K562 (cell line): ENCODE results near the gene CDHR2. TPM values are rescaled to one million over a fixed set of nuclear protein-coding genes. Genes with fewer than 3 reads are reported as not detected.

Experiments used
- HNRNPLL ChIP-seq: fragments of 200-400 bp; formaldehyde crosslinking; IDR thresholded peaks from 2 replicates; pipeline ENCODE4 v1.6.1; 2017; ENCODE audit warnings: low read length, low read depth, mild to moderate bottlenecking; ENCODE audit not compliant: poor library complexity, severe bottlenecking
- NELFE ChIP-seq: IDR thresholded peaks from 2 replicates; pipeline ENCODE4 v1.6.1; 2011; ENCODE audit warnings: mild to moderate bottlenecking; ENCODE audit not compliant: insufficient read depth, insufficient read length
- POLR2G ChIP-seq: fragments of 200-400 bp; formaldehyde crosslinking; IDR thresholded peaks from 2 replicates; pipeline ENCODE4 v1.6.1; 2017; ENCODE audit warnings: low read depth, mild to moderate bottlenecking, antibody characterized with exemption, low read length, moderate library complexity
- RB1 ChIP-seq: fragments of 450-650 bp; IDR thresholded peaks from 2 replicates; pipeline ENCODE4 v1.6.1; 2017; ENCODE audit warnings: low read depth, mild to moderate bottlenecking
- RBFOX2 ChIP-seq: fragments of 200-400 bp; formaldehyde crosslinking; IDR thresholded peaks from 2 replicates; pipeline ENCODE4 v1.6.1; 2017; ENCODE audit warnings: low read depth, mild to moderate bottlenecking, low read length, moderate library complexity
- SREBF2 ChIP-seq: sonication (generic); formaldehyde crosslinking; IDR thresholded peaks from 2 replicates; pipeline ENCODE4 v1.4.0; 2020; ENCODE audit warnings: mild to moderate bottlenecking, missing genetic modification reagents
- TAF1 ChIP-seq: IDR thresholded peaks from 2 replicates; pipeline ENCODE4 v1.6.1; 2011; ENCODE audit warnings: mild to moderate bottlenecking, low read length, moderate library complexity; ENCODE audit not compliant: insufficient read depth, control insufficient read depth, severe bottlenecking; ENCODE audit errors: extremely low read depth
- ZBTB7A ChIP-seq: IDR thresholded peaks from 2 replicates; pipeline ENCODE4 v1.6.1; 2011; ENCODE audit warnings: low read depth, mild to moderate bottlenecking, low read length, moderate library complexity, borderline replicate concordance; ENCODE audit not compliant: control insufficient read depth
- ZNF354B ChIP-seq: fragments of 250-450 bp; sonication (Bioruptor Pico); IDR thresholded peaks from 2 replicates; pipeline ENCODE4 v1.4.0; 2020
- polyA plus RNA-seq, 8 experiments: library from polyadenylated mRNA; depleted of rRNA in 4 of 8; stranded (reverse) in 5 of 8; unstranded in 3 of 8; fragments of >200 nt; fragmentation: Nextera tagmentation in 2 of 8; fragmentation: Illumina TruSeq in 1 of 8; extraction: Ambion mirVana in 2 of 8; extraction: Trizol in 1 of 8; gene quantifications; 2 replicates each; pipeline versions ENCODE4 v1.2.1 to v1.2.3, GENCODE V29; 2011 to 2014; ENCODE audit warnings: inconsistent platforms in 1 of 8, missing spikeins in 1 of 8
- total RNA-seq, 7 experiments: library from RNA; depleted of rRNA in 6 of 7; stranded (reverse); fragments of >200 nt in 6 of 7; fragmentation: Illumina TruSeq in 2 of 7; extraction: Trizol in 2 of 7; gene quantifications; 2 replicates each; pipeline versions ENCODE4 v1.2.1 to v1.2.3, GENCODE V29; 2011 to 2021; ENCODE audit warnings: low replicate concordance in 1 of 7
- TF ChIP-seq, protein P1 (sequence below): sonication (generic); formaldehyde crosslinking; IDR thresholded peaks from 2 replicates; pipeline ENCODE4 v1.8.0; 2022; ENCODE audit warnings: mild to moderate bottlenecking, missing genetic modification reagents
- TF ChIP-seq, protein P2 (sequence below): sonication (generic); formaldehyde crosslinking; IDR thresholded peaks from 2 replicates; pipeline ENCODE4 v1.8.1; 2023; ENCODE audit warnings: mild to moderate bottlenecking, missing genetic modification reagents
- TF ChIP-seq, protein P3 (sequence below), 3 experiments: IDR thresholded peaks in 2 of 3; conservative IDR thresholded peaks in 1 of 3; 2 replicates each; pipeline ENCODE4 v1.5.1; 2011 to 2012; ENCODE audit warnings: low read length in 3 of 3, mild to moderate bottlenecking in 3 of 3, control low read depth in 2 of 3, improper control_type of control experiment in 1 of 3, inconsistent platforms in 1 of 3, low read depth in 1 of 3, mixed read lengths in 1 of 3, moderate library complexity in 1 of 3; ENCODE audit not compliant: insufficient read depth in 2 of 3
- TF ChIP-seq, protein P4 (sequence below): sonication (generic); formaldehyde crosslinking; IDR thresholded peaks from 2 replicates; pipeline ENCODE4 v1.8.0; 2022; ENCODE audit warnings: mild to moderate bottlenecking, low read depth, missing genetic modification reagents
- TF ChIP-seq, protein P5 (sequence below): fragments of 200-800 bp; sonication (Bioruptor generic); IDR thresholded peaks from 2 replicates; pipeline ENCODE4 v1.6.1; 2017; ENCODE audit warnings: missing genetic modification characterization, missing compliant biosample characterization
- TF ChIP-seq, protein P6 (sequence below): sonication (generic); formaldehyde crosslinking; IDR thresholded peaks from 2 replicates; pipeline ENCODE4 v1.8.1; 2023; ENCODE audit warnings: mild to moderate bottlenecking, missing genetic modification reagents, moderate library complexity

CDHR2 gene
- total and polyA plus RNA-seq, 9 of the 15 experiments (the other 6 are each of a cell fraction or from before 2014, with no cell fraction given): 0.01 to 0.62 (median 0.09) TPM; not detected in 2

DNA sequence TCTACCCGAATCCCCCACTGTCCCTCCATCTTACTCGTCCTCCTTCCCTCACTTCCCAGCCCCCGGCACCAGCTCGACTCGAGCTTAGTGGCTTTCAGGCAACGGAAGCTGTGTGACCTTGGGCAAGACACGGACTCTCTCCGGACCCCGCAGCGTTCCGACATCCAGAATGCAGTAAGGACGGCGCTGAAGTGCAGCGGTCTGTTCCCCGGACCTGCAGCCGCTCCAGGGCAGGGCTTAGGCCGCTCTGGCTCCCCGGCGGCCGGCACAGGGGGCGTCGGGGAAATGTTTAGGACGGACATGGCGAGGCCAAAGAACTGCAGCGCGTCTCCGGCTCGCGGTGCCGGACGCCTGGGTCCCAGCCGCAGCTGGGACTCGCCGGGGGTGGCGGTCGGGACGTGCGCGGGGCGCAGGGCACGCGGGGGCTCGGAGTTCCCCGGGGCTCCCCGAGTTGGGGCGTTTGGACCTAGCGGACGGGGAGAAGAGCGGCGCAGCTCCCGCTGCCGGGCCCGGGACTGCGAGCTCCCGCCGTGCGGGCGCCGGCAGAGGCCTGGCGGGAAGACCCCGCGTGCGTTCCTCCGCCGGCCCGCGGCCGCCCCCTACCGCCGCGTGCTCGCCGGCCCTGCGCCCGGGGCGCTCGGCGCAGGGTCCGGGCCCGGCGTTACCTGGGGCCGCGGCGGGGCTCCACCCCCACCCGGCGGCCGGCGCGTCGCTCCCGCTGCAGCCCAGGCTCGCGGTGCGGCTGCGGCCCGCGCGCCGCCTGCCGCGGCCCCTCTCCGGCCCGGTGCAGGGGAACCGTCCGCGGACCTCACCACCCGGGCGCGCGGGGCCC lies 6.3 kb upstream of the CDHR2 start (continued):
- TF ChIP-seq, protein P1, sequence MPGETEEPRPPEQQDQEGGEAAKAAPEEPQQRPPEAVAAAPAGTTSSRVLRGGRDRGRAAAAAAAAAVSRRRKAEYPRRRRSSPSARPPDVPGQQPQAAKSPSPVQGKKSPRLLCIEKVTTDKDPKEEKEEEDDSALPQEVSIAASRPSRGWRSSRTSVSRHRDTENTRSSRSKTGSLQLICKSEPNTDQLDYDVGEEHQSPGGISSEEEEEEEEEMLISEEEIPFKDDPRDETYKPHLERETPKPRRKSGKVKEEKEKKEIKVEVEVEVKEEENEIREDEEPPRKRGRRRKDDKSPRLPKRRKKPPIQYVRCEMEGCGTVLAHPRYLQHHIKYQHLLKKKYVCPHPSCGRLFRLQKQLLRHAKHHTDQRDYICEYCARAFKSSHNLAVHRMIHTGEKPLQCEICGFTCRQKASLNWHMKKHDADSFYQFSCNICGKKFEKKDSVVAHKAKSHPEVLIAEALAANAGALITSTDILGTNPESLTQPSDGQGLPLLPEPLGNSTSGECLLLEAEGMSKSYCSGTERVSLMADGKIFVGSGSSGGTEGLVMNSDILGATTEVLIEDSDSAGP (CRISPR knock-in tag): no peak
- TF ChIP-seq RBFOX2: peak; percentile 82
- peak; percentile 88; the same call in 1 of the 2 replicates for TF ChIP-seq RB1
- no peak for TF ChIP-seq NELFE
- TF ChIP-seq, protein P2, sequence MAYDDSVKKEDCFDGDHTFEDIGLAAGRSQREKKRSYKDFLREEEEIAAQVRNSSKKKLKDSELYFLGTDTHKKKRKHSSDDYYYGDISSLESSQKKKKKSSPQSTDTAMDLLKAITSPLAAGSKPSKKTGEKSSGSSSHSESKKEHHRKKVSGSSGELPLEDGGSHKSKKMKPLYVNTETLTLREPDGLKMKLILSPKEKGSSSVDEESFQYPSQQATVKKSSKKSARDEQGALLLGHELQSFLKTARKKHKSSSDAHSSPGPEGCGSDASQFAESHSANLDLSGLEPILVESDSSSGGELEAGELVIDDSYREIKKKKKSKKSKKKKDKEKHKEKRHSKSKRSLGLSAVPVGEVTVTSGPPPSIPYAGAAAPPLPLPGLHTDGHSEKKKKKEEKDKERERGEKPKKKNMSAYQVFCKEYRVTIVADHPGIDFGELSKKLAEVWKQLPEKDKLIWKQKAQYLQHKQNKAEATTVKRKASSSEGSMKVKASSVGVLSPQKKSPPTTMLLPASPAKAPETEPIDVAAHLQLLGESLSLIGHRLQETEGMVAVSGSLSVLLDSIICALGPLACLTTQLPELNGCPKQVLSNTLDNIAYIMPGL: 0 out of 2 replicates have a peak, but pooled peaks have one; percentile 60
- peak; percentile 42 for TF ChIP-seq HNRNPLL
- TF ChIP-seq, protein P3, sequence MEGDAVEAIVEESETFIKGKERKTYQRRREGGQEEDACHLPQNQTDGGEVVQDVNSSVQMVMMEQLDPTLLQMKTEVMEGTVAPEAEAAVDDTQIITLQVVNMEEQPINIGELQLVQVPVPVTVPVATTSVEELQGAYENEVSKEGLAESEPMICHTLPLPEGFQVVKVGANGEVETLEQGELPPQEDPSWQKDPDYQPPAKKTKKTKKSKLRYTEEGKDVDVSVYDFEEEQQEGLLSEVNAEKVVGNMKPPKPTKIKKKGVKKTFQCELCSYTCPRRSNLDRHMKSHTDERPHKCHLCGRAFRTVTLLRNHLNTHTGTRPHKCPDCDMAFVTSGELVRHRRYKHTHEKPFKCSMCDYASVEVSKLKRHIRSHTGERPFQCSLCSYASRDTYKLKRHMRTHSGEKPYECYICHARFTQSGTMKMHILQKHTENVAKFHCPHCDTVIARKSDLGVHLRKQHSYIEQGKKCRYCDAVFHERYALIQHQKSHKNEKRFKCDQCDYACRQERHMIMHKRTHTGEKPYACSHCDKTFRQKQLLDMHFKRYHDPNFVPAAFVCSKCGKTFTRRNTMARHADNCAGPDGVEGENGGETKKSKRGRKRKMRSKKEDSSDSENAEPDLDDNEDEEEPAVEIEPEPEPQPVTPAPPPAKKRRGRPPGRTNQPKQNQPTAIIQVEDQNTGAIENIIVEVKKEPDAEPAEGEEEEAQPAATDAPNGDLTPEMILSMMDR (IDR thresholded peaks at IDR 0.05 in 2 of 3, conservative IDR thresholded peaks at IDR 0.05 in 1 of 3; ENCODE audit: insufficient read depth in 2 of 3, low read depth in 1 of 3, low read length in 3 of 3): peak; percentile 6 to 50 (median 49); a peak in 2 of 6 replicates
- peak; percentile 92; the same call in 1 of the 2 replicates for TF ChIP-seq ZBTB7A
- no peak for TF ChIP-seq ZNF354B (CRISPR knock-in tag)
- peak; percentile 15 for TF ChIP-seq TAF1
- TF ChIP-seq, protein P4, sequence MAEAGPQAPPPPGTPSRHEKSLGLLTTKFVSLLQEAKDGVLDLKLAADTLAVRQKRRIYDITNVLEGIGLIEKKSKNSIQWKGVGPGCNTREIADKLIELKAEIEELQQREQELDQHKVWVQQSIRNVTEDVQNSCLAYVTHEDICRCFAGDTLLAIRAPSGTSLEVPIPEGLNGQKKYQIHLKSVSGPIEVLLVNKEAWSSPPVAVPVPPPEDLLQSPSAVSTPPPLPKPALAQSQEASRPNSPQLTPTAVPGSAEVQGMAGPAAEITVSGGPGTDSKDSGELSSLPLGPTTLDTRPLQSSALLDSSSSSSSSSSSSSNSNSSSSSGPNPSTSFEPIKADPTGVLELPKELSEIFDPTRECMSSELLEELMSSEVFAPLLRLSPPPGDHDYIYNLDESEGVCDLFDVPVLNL (CRISPR knock-in tag): no peak
- TF ChIP-seq, protein P5, sequence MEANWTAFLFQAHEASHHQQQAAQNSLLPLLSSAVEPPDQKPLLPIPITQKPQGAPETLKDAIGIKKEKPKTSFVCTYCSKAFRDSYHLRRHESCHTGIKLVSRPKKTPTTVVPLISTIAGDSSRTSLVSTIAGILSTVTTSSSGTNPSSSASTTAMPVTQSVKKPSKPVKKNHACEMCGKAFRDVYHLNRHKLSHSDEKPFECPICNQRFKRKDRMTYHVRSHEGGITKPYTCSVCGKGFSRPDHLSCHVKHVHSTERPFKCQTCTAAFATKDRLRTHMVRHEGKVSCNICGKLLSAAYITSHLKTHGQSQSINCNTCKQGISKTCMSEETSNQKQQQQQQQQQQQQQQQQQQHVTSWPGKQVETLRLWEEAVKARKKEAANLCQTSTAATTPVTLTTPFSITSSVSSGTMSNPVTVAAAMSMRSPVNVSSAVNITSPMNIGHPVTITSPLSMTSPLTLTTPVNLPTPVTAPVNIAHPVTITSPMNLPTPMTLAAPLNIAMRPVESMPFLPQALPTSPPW: peak; percentile 64
- TF ChIP-seq POLR2G: peak; percentile 81
- no peak for TF ChIP-seq SREBF2 (CRISPR knock-in tag)
- TF ChIP-seq, protein P6, sequence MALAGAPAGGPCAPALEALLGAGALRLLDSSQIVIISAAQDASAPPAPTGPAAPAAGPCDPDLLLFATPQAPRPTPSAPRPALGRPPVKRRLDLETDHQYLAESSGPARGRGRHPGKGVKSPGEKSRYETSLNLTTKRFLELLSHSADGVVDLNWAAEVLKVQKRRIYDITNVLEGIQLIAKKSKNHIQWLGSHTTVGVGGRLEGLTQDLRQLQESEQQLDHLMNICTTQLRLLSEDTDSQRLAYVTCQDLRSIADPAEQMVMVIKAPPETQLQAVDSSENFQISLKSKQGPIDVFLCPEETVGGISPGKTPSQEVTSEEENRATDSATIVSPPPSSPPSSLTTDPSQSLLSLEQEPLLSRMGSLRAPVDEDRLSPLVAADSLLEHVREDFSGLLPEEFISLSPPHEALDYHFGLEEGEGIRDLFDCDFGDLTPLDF (CRISPR knock-in tag): peak; percentile 62; the same call in 1 of the 2 replicates
